ENCODE measurements around the gene GNA14.
"Not testable (repeated sequence)": the region's sequence is repeated elsewhere in the genome, so short reads cannot be mapped to it uniquely, and the experiment has no call there.

The GNA14 gene

GRCh38 chr9:77640741-77641580 lies 7.2 kb downstream of the GNA14 start:
- no peak for TF ChIP-seq CTCF (conservative IDR thresholded peaks at IDR 0.05; ENCODE audit: low read length)
- H3K4me3 ChIP-seq (ENCODE audit: low read length), result no peak overlapping the region
- DNase-seq (ENCODE audit: low read depth), result no peak

- H3K4me3 ChIP-seq (ENCODE audit: low read length), result no peak overlapping the region
- no peak for TF ChIP-seq CTCF (conservative IDR thresholded peaks at IDR 0.05; ENCODE audit: low read length)
- DNase-seq (ENCODE audit: low read depth), result no peak
Measured at GRCh38 chr9:77632652-77633051, 15.5 kb downstream of the GNA14 start.

- DNase-seq (ENCODE audit: low read depth); H3K4me3 ChIP-seq (ENCODE audit: low read length): not testable (repeated sequence)
Measured at GRCh38 chr9:77628864-77629263, 19.3 kb downstream of the GNA14 start.

GRCh38 chr9:77616191-77616590 lies 31.9 kb downstream of the GNA14 start:
- TF ChIP-seq CTCF (conservative IDR thresholded peaks at IDR 0.05; ENCODE audit: low read length), result no peak
- no peak for DNase-seq (ENCODE audit: low read depth)

GRCh38 chr9:77614645-77615044 lies 33.5 kb downstream of the GNA14 start:
- TF ChIP-seq CTCF (conservative IDR thresholded peaks at IDR 0.05; ENCODE audit: low read length), result no peak
- H3K4me3 ChIP-seq (ENCODE audit: low read length), result no peak overlapping the region
- peak; percentile 14 for DNase-seq (ENCODE audit: low read depth)

More at GRCh38 chr9:77616191-77616590, 31.9 kb downstream of the GNA14 start:
- H3K4me3 ChIP-seq (ENCODE audit: low read length), result no peak overlapping the region

- H3K4me3 ChIP-seq (ENCODE audit: low read length), result no peak overlapping the region
- no peak for TF ChIP-seq CTCF (conservative IDR thresholded peaks at IDR 0.05; ENCODE audit: low read length)
- no peak for DNase-seq (ENCODE audit: low read depth)
Measured at GRCh38 chr9:77606526-77606925, 41.6 kb downstream of the GNA14 start.

- H3K4me3 ChIP-seq (ENCODE audit: low read length), result no peak overlapping the region
- TF ChIP-seq CTCF (conservative IDR thresholded peaks at IDR 0.05; ENCODE audit: low read length), result no peak
- DNase-seq (ENCODE audit: low read depth), result no peak
Measured at GRCh38 chr9:77605449-77606220, 42.5 kb downstream of the GNA14 start.

Measured in AG10803 (cell line).